Keratinocyte (primary cell): ENCODE results near the gene SLC16A9.

ENCODE experiments used
- CTCF ChIP-seq, 3 experiments: IDR thresholded peaks in 1 of 3; conservative IDR thresholded peaks in 1 of 3; optimal IDR thresholded peaks in 1 of 3; 2 replicates in 2 of 3; 3 replicates in 1 of 3; pipeline versions ENCODE3 to v1.5.1; 2011; ENCODE audit warnings: low read length in 3 of 3, mild to moderate bottlenecking in 3 of 3, moderate library complexity in 2 of 3, control low read depth in 1 of 3, inconsistent platforms in 1 of 3; ENCODE audit not compliant: insufficient read depth in 2 of 3; ENCODE audit errors: extremely low read depth in 1 of 3
- EZH2 ChIP-seq: IDR thresholded peaks from one replicate; pipeline ENCODE4 v1.6.1; 2012; ENCODE audit warnings: inconsistent platforms, mild to moderate bottlenecking, low read length, moderate library complexity

GRCh38 chr10:59684006-59684405 lies 25.6 kb downstream of the SLC16A9 start:
- TF ChIP-seq CTCF (optimal IDR thresholded peaks at IDR 0.05 in 1 of 3, IDR thresholded peaks at IDR 0.05 in 1 of 3, conservative IDR thresholded peaks at IDR 0.05 in 1 of 3; ENCODE audit: extremely low read depth in 1 of 3, insufficient read depth in 2 of 3, low read length in 3 of 3) (no peak), EZH2 (no peak)
